Measurements from ENCODE around the gene IL17RB. TPM values are rescaled to one million over a fixed set of nuclear protein-coding genes. Genes with fewer than 3 reads are reported as not detected.

Gene IL17RB
- total and polyA plus RNA-seq, 12 donors: 0.16 to 7.7 (median 0.67) TPM; not detected in 2

DNA sequence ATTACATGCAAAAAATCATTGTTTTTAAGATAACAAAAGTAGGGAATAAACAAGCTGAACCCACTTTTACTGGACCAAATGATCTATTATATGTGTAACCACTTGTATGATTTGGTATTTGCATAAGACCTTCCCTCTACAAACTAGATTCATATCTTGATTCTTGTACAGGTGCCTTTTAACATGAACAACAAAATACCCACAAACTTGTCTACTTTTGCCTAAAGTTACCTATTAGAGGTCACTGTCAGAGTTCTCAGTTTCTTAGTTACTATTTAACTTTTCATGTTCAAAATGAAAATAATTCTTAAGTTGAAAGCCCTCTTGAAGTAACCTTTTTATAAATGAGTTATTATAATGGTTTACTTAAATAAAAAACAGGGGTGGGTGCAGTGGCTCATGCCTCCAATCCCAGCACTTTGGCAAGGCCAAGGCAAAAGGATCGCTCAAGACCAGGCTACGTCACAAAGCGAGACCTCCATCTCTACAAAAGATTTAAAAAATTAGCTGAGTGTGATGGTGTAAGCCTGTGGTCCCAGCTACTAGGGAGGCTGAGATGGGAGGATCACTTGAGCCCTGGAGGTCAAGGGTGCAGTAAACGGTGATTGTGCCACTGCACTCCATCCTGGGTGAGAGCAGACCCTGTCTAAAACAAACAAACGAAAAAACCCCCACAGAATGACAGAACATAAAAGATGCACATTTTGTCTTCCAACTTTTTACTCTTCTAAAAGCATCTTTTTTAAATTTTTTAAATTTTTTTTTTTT, 19.5 kb downstream of the IL17RB start:
- TF ChIP-seq, protein P1, sequence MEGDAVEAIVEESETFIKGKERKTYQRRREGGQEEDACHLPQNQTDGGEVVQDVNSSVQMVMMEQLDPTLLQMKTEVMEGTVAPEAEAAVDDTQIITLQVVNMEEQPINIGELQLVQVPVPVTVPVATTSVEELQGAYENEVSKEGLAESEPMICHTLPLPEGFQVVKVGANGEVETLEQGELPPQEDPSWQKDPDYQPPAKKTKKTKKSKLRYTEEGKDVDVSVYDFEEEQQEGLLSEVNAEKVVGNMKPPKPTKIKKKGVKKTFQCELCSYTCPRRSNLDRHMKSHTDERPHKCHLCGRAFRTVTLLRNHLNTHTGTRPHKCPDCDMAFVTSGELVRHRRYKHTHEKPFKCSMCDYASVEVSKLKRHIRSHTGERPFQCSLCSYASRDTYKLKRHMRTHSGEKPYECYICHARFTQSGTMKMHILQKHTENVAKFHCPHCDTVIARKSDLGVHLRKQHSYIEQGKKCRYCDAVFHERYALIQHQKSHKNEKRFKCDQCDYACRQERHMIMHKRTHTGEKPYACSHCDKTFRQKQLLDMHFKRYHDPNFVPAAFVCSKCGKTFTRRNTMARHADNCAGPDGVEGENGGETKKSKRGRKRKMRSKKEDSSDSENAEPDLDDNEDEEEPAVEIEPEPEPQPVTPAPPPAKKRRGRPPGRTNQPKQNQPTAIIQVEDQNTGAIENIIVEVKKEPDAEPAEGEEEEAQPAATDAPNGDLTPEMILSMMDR (IDR thresholded peaks at IDR 0.05): no peak
- no peaks in the 10 kb centered on the region for H3K27me3 ChIP-seq
- H3K4me3 ChIP-seq: no peak overlapping the region
- no peaks in the 10 kb centered on the region for H3K4me1 ChIP-seq
- WGBS, 2 donors: 92 to 97% methylated on average over 5 of the region's 5 CpGs
- DNase-seq: no peak
- intact Hi-C loops (cut with DNase I): loop anchor here in 1 of 10 donors (10.0 kb wide), 1 partner anchor 151 kb away; no protein-coding TSS in a partner anchor
- no peak for ATAC-seq
- H3K36me3 ChIP-seq: peaks cover 3 to 100% (median 62%) of the 10 kb centered on the region in 9 donors
- no peak overlapping the region for H3K27ac ChIP-seq
- no peaks in the 10 kb centered on the region for H3K9me3 ChIP-seq

DNA sequence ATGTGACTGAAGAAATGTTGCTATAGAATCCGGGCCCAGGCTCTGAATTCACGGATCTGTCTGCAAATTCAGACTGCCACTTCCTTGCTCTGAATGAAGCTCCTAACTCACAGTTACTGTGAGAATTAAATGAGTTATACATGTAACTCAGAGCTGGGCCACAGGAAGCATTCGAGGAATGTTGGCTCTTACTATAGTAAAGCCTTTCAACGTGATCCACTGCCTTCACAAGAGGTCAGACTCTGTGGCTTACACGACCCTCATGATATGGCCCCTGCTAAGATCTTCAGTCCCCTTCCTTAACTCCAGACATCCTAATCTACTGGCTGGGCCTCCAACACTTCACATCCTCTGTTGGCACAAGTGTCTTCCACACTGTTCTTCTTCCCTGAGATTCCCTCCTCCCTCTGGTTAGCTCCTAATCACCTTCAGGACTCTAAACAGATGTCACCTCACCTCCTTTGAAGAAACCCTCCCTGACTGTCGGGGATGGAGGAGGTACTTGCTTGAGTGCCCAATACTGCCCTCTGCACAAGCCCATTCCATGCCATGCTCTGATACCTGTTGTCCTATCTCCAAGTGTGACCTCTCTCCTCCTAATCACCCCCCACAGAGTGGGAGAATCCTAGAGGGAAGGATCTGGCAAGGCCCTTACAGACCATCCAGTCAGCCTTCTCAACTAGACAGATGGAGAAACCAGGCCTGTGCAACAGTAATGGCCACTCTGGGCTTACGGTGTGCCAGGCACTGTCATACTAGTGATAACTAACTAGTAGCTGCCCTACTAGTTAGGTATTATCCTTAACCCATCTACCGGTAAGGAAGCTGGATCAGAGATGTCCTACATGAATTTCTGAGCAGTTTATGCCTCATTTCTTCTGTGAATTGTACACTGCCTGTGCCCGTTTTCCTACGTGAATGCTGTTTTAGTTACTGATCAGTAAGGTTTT, 34.3 kb downstream of the IL17RB start:
- intact Hi-C loops (cut with DNase I): no loop called here
- peaks cover 0 to 24% (median 19%) of the 10 kb centered on the region in 9 donors for H3K4me1 ChIP-seq
- H3K27me3 ChIP-seq: no peaks in the 10 kb centered on the region
- peak overlapping the region; percentile 58 to 95 (median 87) for H3K4me3 ChIP-seq
- TF ChIP-seq, protein P1 (IDR thresholded peaks at IDR 0.05): no peak
- H3K9me3 ChIP-seq: no peaks in the 10 kb centered on the region
- H3K27ac ChIP-seq: peak overlapping the region in 8 of 10 donors; percentile 89 to 96 (median 94)
- peaks cover 0 to 71% (median 55%) of the 10 kb centered on the region in 9 donors for H3K36me3 ChIP-seq
- ATAC-seq: no peak
- WGBS, 2 donors: 42 to 51% methylated on average over 10 of the region's 10 CpGs
- DNase-seq: no peak

DNA sequence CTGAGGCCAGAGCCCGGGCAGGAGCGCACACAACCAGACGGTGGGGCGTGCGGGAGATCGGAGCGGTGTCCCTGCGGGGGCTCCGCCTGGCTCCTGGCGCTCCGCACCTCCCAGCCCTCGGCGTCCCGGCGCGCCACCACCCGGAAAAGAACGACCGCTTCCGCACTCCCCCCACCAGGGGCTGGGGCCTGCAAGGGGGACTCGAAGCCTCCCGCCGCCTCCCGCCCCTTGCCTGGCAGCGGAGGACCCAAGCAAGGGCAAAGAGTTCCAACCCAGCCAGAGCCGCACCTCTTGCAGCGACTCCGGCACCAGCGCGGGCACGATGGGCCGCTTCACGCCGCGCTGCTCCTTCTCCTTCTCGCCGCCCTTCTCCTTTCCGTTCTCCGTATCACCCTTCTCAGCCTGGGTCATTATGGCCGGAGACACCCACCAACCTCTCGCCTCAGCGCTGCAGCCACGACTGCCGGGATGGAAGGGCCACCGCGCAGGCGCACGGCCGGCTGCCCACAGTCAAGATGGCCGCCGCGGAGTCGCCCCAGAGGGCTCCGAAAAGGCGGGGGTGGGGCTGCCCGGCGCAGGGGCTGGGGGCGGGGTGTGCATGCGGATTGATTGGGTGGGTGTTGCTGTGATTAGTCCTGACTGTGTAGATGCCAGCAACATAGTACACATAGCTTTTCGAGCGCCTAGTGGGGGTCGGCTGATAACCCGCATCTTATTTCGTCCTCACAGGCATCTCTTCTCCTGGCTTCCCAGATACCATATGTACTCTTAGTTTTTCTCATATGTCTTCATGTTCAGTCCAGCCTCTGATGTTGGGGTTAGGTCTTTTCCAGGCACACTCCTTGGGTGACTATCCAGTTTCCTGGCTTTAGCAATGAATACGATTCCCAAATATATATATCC, 35.6 kb downstream of the IL17RB start, which contains the start of gene ACTR8:
Gene ACTR8, minus strand, starts transcription at position 462 of the 903 bp plus-strand sequence. Its CDS starts 51 bp downstream, at position 411.
- Histone ChIP-seq H3K9me3 (no peaks in the 10 kb centered on the region), H3K4me1 (peaks cover 0 to 24% (median 19%) of the 10 kb centered on the region in 9 donors), H3K4me3 (peak within 1 kb of the TSS; percentile 58 to 95 (median 87)), H3K27ac (peak within 1 kb of the TSS; percentile 66 to 96 (median 92)), H3K27me3 (no peaks in the 10 kb centered on the region), H3K36me3 (peaks cover 0 to 71% (median 53%) of the 10 kb centered on the region in 9 donors)
- DNase-seq (peak; percentile 88 to 91), ATAC-seq (peak; percentile 97 to 99 (median 98))
- intact Hi-C loops (cut with DNase I): no loop called here
- TF ChIP-seq, protein P1 (IDR thresholded peaks at IDR 0.05): peak in 6 of 9 donors; percentile 11 to 42 (median 23)
- 1% methylated on average over 65 of the region's 65 CpGs for WGBS, 2 donors

Data from heart right ventricle (tissue), 16 donors.